ENCODE data around the gene TUBB. TPM values are rescaled to one million over a fixed set of nuclear protein-coding genes. Genes with fewer than 3 reads are reported as not detected.
"Not testable (repeated sequence)": the region's sequence is repeated elsewhere in the genome, so short reads cannot be mapped to it uniquely, and the experiment has no call there.

The TUBB gene
- total and polyA plus RNA-seq, 12 donors = 90.3 to 473 (median 214) TPM

DNA sequence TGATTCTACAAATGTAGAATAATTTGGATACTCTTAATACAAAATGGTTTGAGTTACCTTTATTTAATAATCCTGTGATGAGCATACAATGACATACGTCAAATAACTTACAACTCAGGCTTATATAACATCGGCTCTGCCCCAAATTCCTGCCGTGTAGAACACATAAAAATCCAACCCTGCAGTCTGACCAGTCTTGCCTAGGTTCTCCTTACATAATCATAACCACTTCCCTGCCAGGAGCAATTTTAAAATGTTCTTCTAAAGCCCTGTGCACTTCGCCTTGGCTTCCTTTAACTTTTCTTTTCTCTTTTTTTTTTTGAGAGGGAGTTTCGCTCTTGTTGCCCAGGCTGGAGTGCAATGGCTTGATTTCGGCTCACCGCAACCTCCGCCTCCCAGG is 40.4 kb downstream of the TUBB start:
- WGBS, 4 donors = 77 to 85% (median 80%) methylated on average over 8 of the region's 8 CpGs
- Histone ChIP-seq H3K36me3 (replicated peaks in 1 of 2) (no peaks in the 10 kb centered on the region), H3K4me3 (no peak overlapping the region), H3K27me3 (no peaks in the 10 kb centered on the region), H3K4me1 (replicated peaks in 1 of 2) (peaks cover 0 to 17% of the 10 kb centered on the region in 2 donors), H3K9me3 (replicated peaks in 1 of 3) (no peaks in the 10 kb centered on the region), H3K27ac (no peak overlapping the region)
- DNase-seq = no peak
- intact Hi-C loops (cut with DNase I) = no loop called here
- no peak for TF ChIP-seq POLR2A (IDR thresholded peaks at IDR 0.05)
- TF ChIP-seq, protein P1, sequence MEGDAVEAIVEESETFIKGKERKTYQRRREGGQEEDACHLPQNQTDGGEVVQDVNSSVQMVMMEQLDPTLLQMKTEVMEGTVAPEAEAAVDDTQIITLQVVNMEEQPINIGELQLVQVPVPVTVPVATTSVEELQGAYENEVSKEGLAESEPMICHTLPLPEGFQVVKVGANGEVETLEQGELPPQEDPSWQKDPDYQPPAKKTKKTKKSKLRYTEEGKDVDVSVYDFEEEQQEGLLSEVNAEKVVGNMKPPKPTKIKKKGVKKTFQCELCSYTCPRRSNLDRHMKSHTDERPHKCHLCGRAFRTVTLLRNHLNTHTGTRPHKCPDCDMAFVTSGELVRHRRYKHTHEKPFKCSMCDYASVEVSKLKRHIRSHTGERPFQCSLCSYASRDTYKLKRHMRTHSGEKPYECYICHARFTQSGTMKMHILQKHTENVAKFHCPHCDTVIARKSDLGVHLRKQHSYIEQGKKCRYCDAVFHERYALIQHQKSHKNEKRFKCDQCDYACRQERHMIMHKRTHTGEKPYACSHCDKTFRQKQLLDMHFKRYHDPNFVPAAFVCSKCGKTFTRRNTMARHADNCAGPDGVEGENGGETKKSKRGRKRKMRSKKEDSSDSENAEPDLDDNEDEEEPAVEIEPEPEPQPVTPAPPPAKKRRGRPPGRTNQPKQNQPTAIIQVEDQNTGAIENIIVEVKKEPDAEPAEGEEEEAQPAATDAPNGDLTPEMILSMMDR (IDR thresholded peaks at IDR 0.05) = no peak

DNA sequence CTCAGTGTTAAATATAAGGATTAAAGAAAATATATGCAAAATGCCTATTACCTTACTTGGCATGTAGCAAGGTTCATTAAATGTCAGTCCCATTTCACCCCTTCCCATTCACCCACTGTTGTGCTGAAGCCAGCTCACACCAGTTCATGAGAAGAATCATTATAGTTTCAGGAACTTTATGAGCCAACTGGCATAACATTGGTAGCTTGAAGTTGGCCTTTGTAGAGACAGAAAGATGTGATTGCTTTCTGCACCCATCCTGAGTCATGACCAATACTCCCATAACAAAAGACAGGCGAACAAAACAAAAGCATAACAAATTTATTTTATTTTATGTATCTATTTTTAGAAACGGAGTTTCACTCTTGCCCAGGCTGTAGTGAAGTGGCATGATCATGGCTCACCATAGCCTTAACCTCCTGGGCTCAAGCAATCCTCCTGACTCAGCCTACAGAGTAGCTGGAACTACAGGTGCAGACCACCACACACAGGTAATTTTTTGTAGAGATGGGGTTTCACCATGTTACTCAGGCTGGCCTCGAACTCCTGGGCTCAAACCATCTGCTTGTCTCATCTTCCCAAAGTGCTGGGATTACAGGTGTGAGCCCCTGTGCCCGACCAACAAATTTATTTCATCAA is 41.8 kb downstream of the TUBB start:
- H3K4me3 ChIP-seq = no peak overlapping the region
- no peaks in the 10 kb centered on the region for H3K36me3 ChIP-seq (replicated peaks in 1 of 2)
- no peak for DNase-seq
- peaks cover 3 to 27% of the 10 kb centered on the region in 2 donors for H3K4me1 ChIP-seq (replicated peaks in 1 of 2)
- no peak overlapping the region for H3K27ac ChIP-seq
- TF ChIP-seq, protein P1 (IDR thresholded peaks at IDR 0.05) = no peak
- TF ChIP-seq POLR2A (IDR thresholded peaks at IDR 0.05) = no peak
- WGBS, 4 donors = 89 to 93% (median 92%) methylated on average over 4 of the region's 4 CpGs
- intact Hi-C loops (cut with DNase I) = no loop called here
- H3K9me3 ChIP-seq (replicated peaks in 1 of 3) = no peaks in the 10 kb centered on the region
- H3K27me3 ChIP-seq = no peaks in the 10 kb centered on the region

- no peaks in the 10 kb centered on the region for H3K27me3 ChIP-seq
- TF ChIP-seq POLR2A (IDR thresholded peaks at IDR 0.05) = no peak
- TF ChIP-seq, protein P1 (IDR thresholded peaks at IDR 0.05) = no peak
- WGBS, 4 donors = 86 to 100% (median 92%) methylated on average over 1 of the region's 1 CpG
- intact Hi-C loops (cut with DNase I) = no loop called here
- peaks cover 3 to 22% of the 10 kb centered on the region in 2 donors for H3K4me1 ChIP-seq (replicated peaks in 1 of 2)
- no peaks in the 10 kb centered on the region for H3K9me3 ChIP-seq (replicated peaks in 1 of 3)
- no peak for DNase-seq
- H3K36me3 ChIP-seq (replicated peaks in 1 of 2) = no peaks in the 10 kb centered on the region
- no peak overlapping the region for H3K4me3 ChIP-seq
- H3K27ac ChIP-seq = no peak overlapping the region
These were observed 43.0 kb downstream of the TUBB start for GRCh38 chr6:30763155-30763617.

- H3K36me3 ChIP-seq (replicated peaks in 1 of 2) = no peaks in the 10 kb centered on the region
- no peaks in the 10 kb centered on the region for H3K9me3 ChIP-seq (replicated peaks in 1 of 3)
- WGBS, 4 donors = 52 to 58% (median 55%) methylated on average over 8 of the region's 8 CpGs
- no peak for DNase-seq
- TF ChIP-seq, protein P1 (IDR thresholded peaks at IDR 0.05) = peak in 1 of 6 experiments; percentile 14
- no peak for TF ChIP-seq POLR2A (IDR thresholded peaks at IDR 0.05)
- intact Hi-C loops (cut with DNase I) = no loop called here
- no peak overlapping the region for H3K4me3 ChIP-seq
- H3K27me3 ChIP-seq = no peaks in the 10 kb centered on the region
- peak overlapping the region in 1 of 5 donors; percentile 17 for H3K27ac ChIP-seq
- peaks cover 3 to 27% of the 10 kb centered on the region in 2 donors for H3K4me1 ChIP-seq (replicated peaks in 1 of 2)
These were observed 43.7 kb downstream of the TUBB start for GRCh38 chr6:30763618-30764489.

DNA sequence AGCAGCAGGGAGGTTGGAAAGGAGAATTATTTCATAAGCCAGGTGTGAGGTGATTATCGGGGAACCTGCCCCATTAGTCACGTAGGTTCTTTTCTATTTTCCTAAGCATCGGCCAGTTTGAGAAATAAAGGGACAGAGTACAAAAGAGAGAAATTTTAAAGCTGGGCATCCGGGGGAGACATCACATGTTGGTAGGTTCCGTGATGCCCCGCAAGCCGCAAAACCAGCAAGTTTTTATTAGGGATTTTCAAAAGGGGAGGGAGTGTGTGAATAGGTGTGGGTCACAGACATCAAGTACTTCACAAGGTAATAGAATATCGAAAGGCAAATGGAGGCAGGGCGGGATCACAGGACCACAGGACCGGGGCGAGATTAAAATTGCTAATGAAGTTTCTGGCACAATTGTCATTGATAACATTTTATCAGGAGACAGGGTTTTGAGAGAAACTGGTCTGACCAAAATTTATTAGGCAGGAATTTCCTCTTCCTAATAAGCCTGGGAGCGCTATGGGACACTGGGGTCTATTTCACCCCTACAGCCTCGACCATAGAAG is 44.4 kb downstream of the TUBB start:
- intact Hi-C loops (cut with DNase I); H3K27me3 ChIP-seq; DNase-seq; H3K4me3 ChIP-seq; H3K27ac ChIP-seq; H3K9me3 ChIP-seq (replicated peaks in 1 of 3); H3K36me3 ChIP-seq (replicated peaks in 1 of 2): not testable (repeated sequence)
- WGBS, 4 donors = 67 to 79% (median 70%) methylated on average over 13 of the region's 13 CpGs
- peaks cover 9 to 34% of the 10 kb centered on the region in 2 donors for H3K4me1 ChIP-seq (replicated peaks in 1 of 2)

- DNase-seq; H3K36me3 ChIP-seq (replicated peaks in 1 of 2); intact Hi-C loops (cut with DNase I); H3K9me3 ChIP-seq (replicated peaks in 1 of 3); H3K27ac ChIP-seq; H3K4me3 ChIP-seq; H3K27me3 ChIP-seq: not testable (repeated sequence)
- 57 to 95% (median 75%) methylated on average over 1 of the region's 1 CpG for WGBS, 4 donors
- peaks cover 15 to 43% of the 10 kb centered on the region in 2 donors for H3K4me1 ChIP-seq (replicated peaks in 1 of 2)
These were observed 45.3 kb downstream of the TUBB start for GRCh38 chr6:30765495-30765894.
